PFSK-1 (cell line): ENCODE data around the gene B4GALT6.

ENCODE experiments used
- POLR2AphosphoS5 ChIP-seq: IDR thresholded peaks from 2 replicates; pipeline ENCODE4 v1.6.1; 2012; ENCODE audit warnings: low read depth, mild to moderate bottlenecking, control low read depth, low read length, moderate library complexity
- TF ChIP-seq, protein P1 (sequence below), 2 experiments: IDR thresholded peaks; 2 replicates each; pipeline versions ENCODE4 v1.6.1 to v1.8.0; 2011 to 2012; ENCODE audit warnings: low read depth in 2 of 2, low read length in 2 of 2, control low read depth in 1 of 2, inconsistent platforms in 1 of 2, mild to moderate bottlenecking in 1 of 2, moderate library complexity in 1 of 2; ENCODE audit not compliant: insufficient read depth in 1 of 2

DNA sequence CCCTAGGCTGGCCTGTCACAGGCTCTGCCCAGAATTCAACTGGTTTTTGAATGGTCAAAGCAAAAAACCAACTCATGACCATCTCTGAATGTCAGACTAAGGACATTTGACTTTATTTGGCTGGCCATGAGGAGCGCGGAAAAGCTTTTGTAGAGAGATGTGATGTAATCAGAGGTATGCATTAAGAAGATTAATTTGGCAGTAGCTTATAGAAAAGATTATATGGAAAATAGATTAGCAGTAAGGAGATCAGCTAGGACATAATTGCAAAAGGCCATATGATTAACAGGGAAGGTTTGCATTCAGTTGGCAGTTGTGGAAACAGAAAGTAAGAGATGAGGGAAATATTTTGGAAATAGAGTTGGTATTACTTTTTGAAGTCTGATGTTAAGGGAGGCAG is 105.0 kb downstream of the B4GALT6 start:
- TF ChIP-seq, protein P1, sequence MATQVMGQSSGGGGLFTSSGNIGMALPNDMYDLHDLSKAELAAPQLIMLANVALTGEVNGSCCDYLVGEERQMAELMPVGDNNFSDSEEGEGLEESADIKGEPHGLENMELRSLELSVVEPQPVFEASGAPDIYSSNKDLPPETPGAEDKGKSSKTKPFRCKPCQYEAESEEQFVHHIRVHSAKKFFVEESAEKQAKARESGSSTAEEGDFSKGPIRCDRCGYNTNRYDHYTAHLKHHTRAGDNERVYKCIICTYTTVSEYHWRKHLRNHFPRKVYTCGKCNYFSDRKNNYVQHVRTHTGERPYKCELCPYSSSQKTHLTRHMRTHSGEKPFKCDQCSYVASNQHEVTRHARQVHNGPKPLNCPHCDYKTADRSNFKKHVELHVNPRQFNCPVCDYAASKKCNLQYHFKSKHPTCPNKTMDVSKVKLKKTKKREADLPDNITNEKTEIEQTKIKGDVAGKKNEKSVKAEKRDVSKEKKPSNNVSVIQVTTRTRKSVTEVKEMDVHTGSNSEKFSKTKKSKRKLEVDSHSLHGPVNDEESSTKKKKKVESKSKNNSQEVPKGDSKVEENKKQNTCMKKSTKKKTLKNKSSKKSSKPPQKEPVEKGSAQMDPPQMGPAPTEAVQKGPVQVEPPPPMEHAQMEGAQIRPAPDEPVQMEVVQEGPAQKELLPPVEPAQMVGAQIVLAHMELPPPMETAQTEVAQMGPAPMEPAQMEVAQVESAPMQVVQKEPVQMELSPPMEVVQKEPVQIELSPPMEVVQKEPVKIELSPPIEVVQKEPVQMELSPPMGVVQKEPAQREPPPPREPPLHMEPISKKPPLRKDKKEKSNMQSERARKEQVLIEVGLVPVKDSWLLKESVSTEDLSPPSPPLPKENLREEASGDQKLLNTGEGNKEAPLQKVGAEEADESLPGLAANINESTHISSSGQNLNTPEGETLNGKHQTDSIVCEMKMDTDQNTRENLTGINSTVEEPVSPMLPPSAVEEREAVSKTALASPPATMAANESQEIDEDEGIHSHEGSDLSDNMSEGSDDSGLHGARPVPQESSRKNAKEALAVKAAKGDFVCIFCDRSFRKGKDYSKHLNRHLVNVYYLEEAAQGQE (IDR thresholded peaks at IDR 0.05; ENCODE audit: insufficient read depth in 1 of 2, low read depth in 2 of 2, low read length in 2 of 2) = no peak
- no peak for TF ChIP-seq POLR2AphosphoS5
